Tibial artery (tissue), 4 donors: ENCODE data around the gene FAM120B.

Experiments used
- DNase-seq, 2 donors: peaks; one replicate each; pipeline ENCODE4 v3.0.0-alpha.2; 2019
- H3K27ac ChIP-seq, 2 donors: fragments of 200-600 bp; sonication (generic) in 1 of 2; 1 replicate in 1 of 2; 2 replicates in 1 of 2; pipeline ENCODE4 v1.5.1; 2018 to 2019; ENCODE audit warnings: mild to moderate bottlenecking in 1 of 2
- H3K27me3 ChIP-seq, 2 donors: fragments of 200-600 bp; sonication (generic) in 1 of 2; one replicate each; pipeline versions ENCODE4 v1.5.1 to v1.6.0; 2016 to 2019
- H3K36me3 ChIP-seq, 3 donors: fragments of 200-600 bp; sonication (generic) in 2 of 3; one replicate each; pipeline ENCODE4 v1.5.1; 2016 to 2019; ENCODE audit warnings: mild to moderate bottlenecking in 2 of 3
- H3K4me1 ChIP-seq, 4 donors: fragments of 200-600 bp; sonication (generic) in 2 of 4; 1 replicate in 3 of 4; 2 replicates in 1 of 4; pipeline ENCODE4 v1.5.1; 2016 to 2019
- H3K4me3 ChIP-seq, 2 donors: fragments of 200-600 bp; sonication (generic) in 1 of 2; 1 replicate in 1 of 2; 2 replicates in 1 of 2; pipeline ENCODE4 v1.5.1; 2018 to 2019; ENCODE audit warnings: mild to moderate bottlenecking in 2 of 2
- H3K9me3 ChIP-seq, 3 donors: fragments of 200-600 bp; sonication (generic) in 1 of 3; one replicate each; pipeline ENCODE4 v1.5.1; 2016 to 2019
- CTCF ChIP-seq, 2 experiments: fragments of 200-600 bp in 1 of 2; fragments of 450-650 bp in 1 of 2; IDR thresholded peaks; one replicate each; pipeline ENCODE4 v1.5.1; 2017 to 2019; ENCODE audit warnings: antibody characterized with exemption in 2 of 2, mild to moderate bottlenecking in 1 of 2, moderate library complexity in 1 of 2
- intact Hi-C: fragments of 100-400 bp; cut with DNase I; formaldehyde crosslinking; loops from one replicate; pipeline ENCODE4 v1.15.0; 2023; ENCODE audit warnings: low total_unique reads

The FAM120B gene

GRCh38 chr6:170296746-170297575 is 9.6 kb upstream of the FAM120B start:
- peak in 1 of 2 donors; percentile 56 for DNase-seq

GRCh38 chr6:170297576-170298330 is 8.8 kb upstream of the FAM120B start:
- Histone ChIP-seq H3K27me3 (peaks cover 6 to 69% of the 10 kb centered on the region in 2 donors), H3K4me1 (peaks cover 0 to 39% (median 30%) of the 10 kb centered on the region in 4 donors), H3K27ac (no peak overlapping the region), H3K4me3 (no peak overlapping the region), H3K9me3 (no peaks in the 10 kb centered on the region), H3K36me3 (no peaks in the 10 kb centered on the region)
- TF ChIP-seq CTCF (IDR thresholded peaks at IDR 0.05), result no peak
- intact Hi-C loops, result no loop called here
- peak in 1 of 2 donors; percentile 57 for DNase-seq

More at GRCh38 chr6:170296746-170297575, 9.6 kb upstream of the FAM120B start:
- Histone ChIP-seq H3K4me3 (peak overlapping the region in 1 of 2 donors; percentile 58), H3K9me3 (no peaks in the 10 kb centered on the region), H3K27me3 (peaks cover 6 to 76% of the 10 kb centered on the region in 2 donors), H3K36me3 (no peaks in the 10 kb centered on the region), H3K4me1 (peaks cover 0 to 47% (median 36%) of the 10 kb centered on the region in 4 donors), H3K27ac (no peak overlapping the region)
- no peak for TF ChIP-seq CTCF (IDR thresholded peaks at IDR 0.05)
- intact Hi-C loops, result no loop called here

GRCh38 chr6:170298688-170299087 is 7.9 kb upstream of the FAM120B start:
- no peak for DNase-seq
- H3K9me3 ChIP-seq, result no peaks in the 10 kb centered on the region
- H3K36me3 ChIP-seq, result no peaks in the 10 kb centered on the region
- no peak overlapping the region for H3K4me3 ChIP-seq
- TF ChIP-seq CTCF (IDR thresholded peaks at IDR 0.05), result no peak
- no peak overlapping the region for H3K27ac ChIP-seq
- H3K4me1 ChIP-seq, result peaks cover 0 to 30% (median 25%) of the 10 kb centered on the region in 4 donors
- intact Hi-C loops, result no loop called here
- peaks cover 6 to 60% of the 10 kb centered on the region in 2 donors for H3K27me3 ChIP-seq

GRCh38 chr6:170301184-170301583 is 5.4 kb upstream of the FAM120B start:
- no peaks in the 10 kb centered on the region for H3K36me3 ChIP-seq
- intact Hi-C loops, result no loop called here
- DNase-seq, result no peak
- peaks cover 0 to 35% of the 10 kb centered on the region in 2 donors for H3K27me3 ChIP-seq
- no peaks in the 10 kb centered on the region for H3K9me3 ChIP-seq
- no peak overlapping the region for H3K4me3 ChIP-seq
- TF ChIP-seq CTCF (IDR thresholded peaks at IDR 0.05), result no peak
- H3K27ac ChIP-seq, result no peak overlapping the region
- H3K4me1 ChIP-seq, result peaks cover 0 to 24% (median 16%) of the 10 kb centered on the region in 4 donors

- Histone ChIP-seq H3K4me3 (peak overlapping the region; percentile 77 to 94), H3K27me3 (no peaks in the 10 kb centered on the region), H3K27ac (peak overlapping the region; percentile 84 to 95), H3K4me1 (peaks cover 0 to 35% (median 34%) of the 10 kb centered on the region in 4 donors), H3K36me3 (no peaks in the 10 kb centered on the region), H3K9me3 (no peaks in the 10 kb centered on the region)
- no peak for TF ChIP-seq CTCF (IDR thresholded peaks at IDR 0.05)
- intact Hi-C loops, result no loop called here
- no peak for DNase-seq
Observed at GRCh38 chr6:170305805-170306323, 694 bp upstream of the FAM120B start.
